HG02870 (cell line): ENCODE data around the gene DLEC1.
A peak's percentile ranks its signal among the peaks of the same experiment; 100 is the strongest.

Experiments used
- ATAC-seq: cut with Tn5 transposase; IDR thresholded peaks from one replicate; pipeline ENCODE4 v1.9.1; 2021; ENCODE audit warnings: mild to moderate bottlenecking, moderate library complexity; ENCODE audit not compliant: unreplicated experiment

The DLEC1 gene, protein sequence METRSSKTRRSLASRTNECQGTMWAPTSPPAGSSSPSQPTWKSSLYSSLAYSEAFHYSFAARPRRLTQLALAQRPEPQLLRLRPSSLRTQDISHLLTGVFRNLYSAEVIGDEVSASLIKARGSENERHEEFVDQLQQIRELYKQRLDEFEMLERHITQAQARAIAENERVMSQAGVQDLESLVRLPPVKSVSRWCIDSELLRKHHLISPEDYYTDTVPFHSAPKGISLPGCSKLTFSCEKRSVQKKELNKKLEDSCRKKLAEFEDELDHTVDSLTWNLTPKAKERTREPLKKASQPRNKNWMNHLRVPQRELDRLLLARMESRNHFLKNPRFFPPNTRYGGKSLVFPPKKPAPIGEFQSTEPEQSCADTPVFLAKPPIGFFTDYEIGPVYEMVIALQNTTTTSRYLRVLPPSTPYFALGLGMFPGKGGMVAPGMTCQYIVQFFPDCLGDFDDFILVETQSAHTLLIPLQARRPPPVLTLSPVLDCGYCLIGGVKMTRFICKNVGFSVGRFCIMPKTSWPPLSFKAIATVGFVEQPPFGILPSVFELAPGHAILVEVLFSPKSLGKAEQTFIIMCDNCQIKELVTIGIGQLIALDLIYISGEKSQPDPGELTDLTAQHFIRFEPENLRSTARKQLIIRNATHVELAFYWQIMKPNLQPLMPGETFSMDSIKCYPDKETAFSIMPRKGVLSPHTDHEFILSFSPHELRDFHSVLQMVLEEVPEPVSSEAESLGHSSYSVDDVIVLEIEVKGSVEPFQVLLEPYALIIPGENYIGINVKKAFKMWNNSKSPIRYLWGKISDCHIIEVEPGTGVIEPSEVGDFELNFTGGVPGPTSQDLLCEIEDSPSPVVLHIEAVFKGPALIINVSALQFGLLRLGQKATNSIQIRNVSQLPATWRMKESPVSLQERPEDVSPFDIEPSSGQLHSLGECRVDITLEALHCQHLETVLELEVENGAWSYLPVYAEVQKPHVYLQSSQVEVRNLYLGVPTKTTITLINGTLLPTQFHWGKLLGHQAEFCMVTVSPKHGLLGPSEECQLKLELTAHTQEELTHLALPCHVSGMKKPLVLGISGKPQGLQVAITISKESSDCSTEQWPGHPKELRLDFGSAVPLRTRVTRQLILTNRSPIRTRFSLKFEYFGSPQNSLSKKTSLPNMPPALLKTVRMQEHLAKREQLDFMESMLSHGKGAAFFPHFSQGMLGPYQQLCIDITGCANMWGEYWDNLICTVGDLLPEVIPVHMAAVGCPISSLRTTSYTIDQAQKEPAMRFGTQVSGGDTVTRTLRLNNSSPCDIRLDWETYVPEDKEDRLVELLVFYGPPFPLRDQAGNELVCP (N-terminal part only)

DNA sequence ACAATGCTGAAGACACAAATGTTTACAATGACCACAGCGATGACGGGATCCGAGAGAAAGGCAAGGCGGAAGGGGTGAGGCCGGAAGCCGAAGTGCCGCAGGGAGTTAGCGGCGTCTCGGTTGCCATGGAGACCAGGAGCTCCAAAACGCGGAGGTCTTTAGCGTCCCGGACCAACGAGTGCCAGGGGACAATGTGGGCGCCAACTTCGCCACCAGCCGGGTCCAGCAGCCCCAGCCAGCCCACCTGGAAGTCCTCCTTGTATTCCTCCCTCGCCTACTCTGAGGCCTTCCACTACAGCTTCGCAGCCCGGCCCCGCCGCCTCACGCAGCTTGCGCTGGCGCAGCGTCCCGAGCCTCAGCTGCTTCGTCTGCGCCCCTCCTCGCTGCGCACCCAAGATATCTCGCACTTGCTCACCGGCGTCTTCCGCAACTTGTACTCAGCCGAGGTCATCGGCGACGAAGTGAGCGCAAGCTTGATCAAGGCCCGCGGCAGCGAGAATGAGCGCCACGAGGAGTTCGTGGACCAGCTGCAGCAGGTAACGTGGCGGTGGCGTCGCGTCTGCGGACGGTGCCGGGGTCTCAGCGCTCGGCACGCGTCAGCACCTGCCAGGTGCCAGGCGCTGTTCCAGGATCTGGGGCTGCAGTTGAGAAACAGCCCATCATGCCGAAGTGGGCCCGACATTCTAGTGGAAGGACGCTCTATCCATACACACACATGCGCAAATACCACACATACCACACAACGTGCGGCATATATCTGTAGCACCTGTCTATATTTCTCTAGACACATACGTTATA, at the start of gene DLEC1:
Gene DLEC1 (plus strand): TSS at position 108 of the 798 bp plus-strand sequence. CDS start 18 bp downstream, at position 126.
- peak; percentile 88 for ATAC-seq

DNA sequence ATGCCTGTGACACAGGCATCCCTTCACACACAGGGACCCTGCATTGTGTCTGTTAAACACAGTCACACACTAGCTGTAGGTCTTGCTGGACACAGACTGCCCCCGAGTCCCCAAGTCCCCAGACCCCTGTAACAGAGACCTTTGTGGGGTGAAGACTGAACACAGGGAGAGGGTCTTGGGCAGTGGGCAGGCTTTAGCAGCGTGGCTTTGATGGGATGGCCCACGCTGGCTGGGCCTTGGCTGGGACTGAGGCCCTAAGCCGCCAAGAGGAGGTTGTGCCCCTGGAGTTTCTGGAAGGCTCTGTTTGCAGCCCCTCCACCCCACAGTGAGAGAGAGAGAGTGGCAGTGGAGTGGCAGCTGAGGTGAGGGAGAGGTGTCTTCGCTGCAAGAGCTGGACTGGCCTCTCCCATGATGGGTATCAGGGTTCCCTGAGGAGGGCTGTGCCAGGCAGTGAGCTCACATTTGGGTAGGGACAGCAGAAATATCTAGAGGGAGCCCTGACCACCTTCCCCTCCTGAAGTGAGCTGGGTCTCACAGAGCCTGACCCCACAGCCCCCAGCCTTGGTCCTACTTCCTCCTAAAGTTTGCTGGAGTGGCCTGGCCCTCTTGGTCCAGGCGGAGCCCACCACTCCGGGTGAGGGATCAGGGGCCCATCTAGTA, 49.1 kb upstream of the DLEC1 start:
- no peak for ATAC-seq

DNA sequence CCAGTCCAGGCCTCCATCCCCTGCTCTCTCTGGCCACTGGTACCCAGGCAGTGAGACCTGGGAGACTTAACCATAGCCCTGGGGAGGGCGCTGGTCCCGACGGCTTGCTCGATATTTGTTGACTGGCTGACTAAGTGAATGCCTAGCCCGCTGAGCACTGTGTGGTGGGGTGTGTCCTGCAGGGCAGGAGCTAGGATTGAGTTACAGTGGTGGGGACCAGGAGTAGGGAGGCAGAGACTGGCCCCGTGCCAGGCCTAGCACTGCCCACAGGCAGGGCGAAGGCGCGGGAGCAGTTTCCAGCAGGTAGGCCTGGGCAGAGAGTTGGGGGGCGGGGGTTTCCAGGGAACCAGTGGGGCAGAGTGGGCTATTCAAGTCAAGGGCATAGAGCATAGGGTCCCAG, 48.5 kb upstream of the DLEC1 start, which contains the start of gene VILL:
Gene VILL (plus strand): TSS at position 260 of the 400 bp plus-strand sequence. CDS start 2,887 bp downstream, outside the sequence.
- ATAC-seq: no peak

DNA sequence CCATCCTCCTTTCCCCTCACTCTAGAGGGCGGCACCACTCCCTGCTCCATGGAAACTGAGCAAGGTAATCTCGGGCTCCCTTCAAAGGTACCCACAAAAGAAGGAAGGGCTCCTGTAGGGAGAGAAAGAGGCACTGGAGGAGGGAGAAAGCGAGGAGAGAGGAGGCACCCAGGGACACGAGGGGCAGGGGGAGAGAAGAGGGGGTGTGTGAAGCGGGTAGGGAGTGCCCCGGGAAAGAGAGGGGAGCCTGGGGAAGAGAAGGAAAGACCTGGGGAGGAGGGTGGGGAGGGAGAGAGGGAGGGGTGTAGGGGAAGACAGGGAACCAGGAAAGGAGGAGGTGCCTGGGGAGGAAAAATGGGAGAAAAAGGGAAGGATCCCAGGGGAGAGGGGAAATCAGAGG, 47.9 kb upstream of the DLEC1 start:
- no peak for ATAC-seq

DNA sequence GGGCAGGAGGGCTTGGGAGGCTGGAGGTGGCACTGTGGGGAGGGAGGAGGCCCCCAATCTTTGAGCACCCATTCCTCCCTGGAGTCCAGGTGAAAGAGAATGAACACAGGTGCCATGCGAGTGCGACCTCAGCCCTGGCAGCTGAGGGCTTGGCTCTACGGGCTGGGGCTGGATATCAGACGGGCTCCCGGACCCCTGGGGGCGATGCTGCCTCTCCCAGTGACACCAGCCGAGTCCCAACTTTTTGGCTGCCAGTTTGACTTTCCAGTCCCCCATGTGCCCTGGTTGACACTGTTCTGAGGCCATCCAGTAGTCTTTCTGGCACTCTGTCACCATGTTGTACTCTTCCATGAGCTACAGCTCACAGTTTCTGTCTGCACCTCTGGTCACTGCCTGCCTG, 47.2 kb upstream of the DLEC1 start:
- ATAC-seq: no peak

DNA sequence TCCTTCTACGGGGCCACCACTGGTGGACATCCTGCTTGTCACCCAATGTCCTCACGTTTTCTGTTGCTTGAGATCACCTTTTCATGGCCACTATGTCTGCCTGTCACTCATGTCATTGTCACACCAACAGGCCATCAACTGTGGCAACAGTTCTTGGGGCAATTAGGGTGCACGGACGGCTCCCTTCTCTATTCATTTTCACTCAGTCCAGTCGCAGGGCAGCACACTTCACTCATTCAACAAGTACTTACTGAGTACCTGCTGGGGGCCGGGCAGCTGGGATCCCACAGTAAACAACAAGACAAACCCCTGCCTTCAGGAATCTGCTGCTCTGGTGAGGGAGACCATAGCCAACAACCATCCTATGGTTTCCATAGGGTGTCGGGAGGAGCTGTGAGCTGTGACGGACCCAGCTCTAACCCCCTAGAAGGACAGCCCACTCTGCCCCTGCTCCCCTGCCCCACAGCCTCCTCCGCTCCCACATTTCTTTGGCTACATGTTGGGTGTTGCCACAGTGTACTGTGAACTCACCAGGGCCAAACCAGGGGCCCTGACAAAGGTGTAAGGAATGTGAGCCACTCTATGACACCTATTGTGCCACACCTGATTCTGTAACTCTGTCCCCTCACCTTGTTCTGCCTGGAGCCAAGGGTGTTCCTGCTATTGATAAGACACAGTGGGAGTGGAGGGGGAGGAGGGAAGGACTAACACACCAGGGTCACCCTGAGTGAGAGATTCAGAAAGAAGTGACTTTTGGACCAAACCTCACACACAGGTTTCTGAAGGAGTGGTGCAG, 46.5 kb upstream of the DLEC1 start:
- no peak for ATAC-seq

DNA sequence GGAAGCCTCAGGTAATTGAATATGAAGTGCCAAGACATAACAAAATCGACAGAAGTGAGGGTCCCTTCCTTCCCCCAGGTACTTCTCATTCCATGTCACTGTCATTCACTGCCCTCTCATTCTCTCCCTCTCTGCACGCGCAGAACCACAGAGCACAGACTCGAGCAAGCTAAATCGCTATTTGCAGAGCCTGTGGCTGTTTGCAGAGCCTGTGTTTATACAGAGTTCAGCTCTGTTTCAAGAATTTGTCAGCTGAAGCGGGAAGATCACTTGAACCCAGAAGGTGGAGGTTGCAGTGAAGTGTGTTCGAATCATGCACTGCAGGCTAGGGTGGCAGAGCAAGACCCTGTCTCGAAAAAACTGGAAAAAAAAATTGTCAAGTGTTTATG, 45.9 kb upstream of the DLEC1 start:
- ATAC-seq: no peak

DNA sequence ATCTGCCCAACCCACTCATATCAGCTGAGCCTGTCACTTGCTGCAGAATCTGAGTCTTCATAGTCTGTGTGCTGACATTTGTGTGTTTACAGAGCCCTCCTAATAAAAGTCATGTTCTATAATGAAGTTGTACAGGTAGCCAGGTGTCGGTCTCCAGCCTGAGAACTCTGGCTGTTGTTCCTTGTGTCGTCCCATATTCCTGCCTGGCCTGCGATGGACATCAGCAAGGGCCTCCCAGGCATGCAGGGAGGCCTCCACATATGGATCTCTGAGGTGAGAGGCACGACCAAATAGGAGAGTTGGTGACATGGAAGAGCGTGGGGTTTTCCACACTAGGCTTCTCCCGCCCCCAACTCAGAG, 45.6 kb upstream of the DLEC1 start:
- no peak for ATAC-seq

DNA sequence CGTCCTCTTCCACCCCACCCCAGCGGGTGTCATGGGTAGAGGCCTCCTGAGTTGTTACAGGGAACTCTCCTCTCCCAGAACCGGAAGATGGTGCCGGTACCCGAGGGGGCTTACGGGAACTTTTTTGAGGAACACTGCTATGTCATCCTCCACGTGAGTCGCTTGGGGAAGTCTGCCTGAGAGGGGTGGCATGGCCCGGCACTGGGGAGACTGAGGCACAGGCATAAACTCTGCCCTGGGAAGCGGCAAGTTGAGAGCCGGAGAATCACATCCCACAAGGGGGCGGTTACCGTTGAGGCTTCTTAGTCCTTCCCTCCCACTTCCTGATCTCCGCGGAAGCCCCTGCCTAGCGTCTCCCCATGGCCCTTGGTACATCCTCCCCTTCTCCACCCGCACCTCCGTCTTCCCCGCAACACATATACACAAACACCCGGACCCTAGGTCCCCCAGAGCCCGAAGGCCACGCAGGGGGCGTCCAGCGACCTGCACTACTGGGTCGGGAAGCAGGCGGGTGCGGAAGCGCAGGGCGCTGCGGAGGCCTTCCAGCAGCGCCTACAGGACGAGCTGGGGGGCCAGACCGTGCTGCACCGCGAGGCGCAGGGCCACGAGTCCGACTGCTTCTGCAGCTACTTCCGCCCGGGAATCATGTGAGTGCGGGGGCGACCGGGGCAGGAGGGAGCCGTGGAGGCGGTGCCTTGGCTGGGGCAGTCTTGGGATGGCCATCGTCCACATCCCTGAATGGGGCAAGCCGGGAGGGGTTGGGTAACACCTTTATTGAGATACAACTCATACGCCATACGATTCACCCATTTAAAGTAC, 45.0 kb upstream of the DLEC1 start:
- ATAC-seq: peak; percentile 56

DNA sequence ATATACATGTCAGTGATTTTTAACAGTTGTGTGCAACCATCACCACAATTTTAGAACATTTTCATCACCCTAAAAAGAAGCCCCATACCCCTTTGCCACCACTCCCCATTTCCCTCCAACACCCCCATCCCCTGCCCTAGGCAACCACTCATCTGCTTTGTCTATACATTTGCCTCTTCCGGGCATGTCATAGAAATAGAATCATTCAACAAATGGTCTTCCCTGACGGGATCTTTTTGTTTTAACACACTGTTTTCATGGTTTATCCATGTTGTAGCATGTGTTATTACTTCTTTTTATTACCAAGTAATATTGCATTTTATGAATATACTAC, 44.4 kb upstream of the DLEC1 start:
- ATAC-seq: no peak

DNA sequence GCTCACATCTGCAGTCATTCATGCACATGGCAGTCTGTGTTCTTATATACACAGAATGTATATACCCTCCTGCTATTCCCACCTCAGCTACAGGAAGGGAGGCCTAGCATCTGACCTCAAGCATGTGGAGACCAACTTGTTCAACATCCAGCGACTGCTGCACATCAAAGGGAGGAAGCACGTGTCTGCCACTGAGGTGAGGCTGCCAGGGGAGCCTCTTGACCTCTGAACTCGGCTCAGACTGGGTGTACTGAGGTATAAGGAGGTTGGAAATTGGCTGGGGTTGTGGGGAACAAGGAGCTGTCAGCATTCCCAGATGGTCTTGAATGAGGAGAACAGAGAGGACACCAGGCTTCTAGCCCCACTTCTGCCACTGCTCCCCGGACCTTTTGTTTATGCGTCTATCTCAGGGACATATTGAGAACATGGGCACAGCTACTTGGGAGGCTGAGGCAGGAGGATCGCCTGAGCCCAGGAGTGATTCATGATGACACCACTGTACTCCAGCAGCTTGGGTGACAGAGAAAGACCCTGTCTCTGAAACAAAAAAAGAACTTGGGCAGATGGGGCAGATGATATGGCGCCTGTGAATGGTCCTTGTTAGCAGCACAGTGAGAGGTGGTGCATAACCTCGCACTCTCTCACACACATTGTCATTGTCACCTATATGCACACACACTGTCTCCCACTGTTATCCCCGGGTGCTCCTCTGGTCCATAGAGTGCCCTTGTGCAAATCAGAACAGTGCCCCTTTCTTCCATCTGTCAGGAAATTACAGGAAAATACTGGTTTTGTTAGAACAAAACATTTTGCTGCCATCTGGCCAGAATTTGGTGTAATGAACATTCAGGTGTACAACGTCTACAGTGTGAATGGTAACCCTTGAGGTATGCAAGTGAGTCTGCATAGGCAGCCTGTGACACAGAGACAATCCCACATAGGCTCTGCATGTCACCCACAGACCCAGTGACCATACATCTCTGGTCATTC, 43.1 kb upstream of the DLEC1 start:
- ATAC-seq: no peak

DNA sequence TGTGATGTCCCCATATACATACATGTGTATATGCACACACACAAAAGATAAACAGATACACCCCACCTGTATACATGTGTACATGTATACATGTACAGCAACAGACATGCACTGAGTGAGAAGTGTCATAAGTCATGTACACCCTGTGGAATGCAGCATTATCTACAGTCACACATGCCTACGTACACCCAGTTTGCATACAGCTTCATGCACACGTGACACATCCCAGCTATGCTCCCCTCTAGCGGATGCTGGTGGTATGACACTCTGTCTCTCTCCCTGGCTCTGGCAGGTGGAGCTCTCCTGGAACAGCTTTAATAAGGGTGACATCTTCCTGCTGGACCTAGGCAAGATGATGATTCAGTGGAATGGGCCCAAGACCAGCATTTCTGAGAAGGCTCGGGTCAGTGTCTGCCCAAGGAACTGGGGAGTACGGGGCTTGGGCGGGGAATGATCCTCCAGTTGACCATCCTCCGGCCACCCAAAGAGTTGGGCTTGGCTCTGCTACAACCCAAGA, 42.2 kb upstream of the DLEC1 start:
- peak; percentile 53 for ATAC-seq

DNA sequence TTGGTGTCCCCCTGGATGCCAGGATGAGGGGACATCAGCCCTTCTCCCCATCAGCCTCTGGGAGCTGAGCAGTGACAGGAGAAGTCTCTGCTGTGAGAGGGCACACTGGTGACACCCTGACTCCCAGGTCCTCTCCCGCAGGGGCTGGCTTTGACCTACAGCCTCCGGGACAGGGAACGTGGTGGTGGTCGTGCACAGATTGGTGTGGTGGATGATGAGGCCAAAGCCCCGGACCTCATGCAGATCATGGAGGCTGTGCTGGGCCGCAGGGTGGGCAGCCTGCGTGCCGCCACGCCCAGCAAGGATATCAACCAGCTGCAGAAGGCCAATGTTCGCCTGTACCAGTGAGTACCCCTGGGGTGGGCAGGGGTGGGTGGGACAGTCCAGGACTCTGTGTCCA, 41.7 kb upstream of the DLEC1 start:
- ATAC-seq: no peak

DNA sequence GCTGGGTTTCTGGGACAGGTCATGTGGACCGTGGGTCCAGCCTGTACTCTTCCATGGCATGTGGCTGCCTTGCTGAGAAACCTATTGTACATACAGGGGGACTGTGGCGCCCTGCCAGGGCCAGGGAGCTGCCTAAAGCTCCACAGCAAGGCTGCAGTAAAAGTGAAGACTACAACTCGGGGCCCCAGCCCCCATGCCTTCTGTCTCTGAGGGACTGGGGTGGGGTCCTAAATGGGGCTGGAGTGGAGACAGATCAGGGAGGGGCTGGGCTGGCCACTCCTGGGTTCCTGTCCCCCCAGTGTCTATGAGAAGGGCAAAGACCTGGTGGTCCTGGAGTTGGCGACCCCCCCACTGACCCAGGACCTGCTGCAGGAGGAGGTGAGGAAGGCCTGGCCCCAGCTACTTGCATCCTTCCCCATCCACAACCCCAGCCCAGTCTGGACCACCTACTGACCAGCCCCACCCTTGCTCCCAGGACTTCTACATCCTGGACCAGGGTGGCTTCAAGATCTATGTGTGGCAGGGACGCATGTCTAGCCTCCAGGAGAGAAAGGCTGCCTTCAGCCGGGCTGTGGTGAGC, 41.1 kb upstream of the DLEC1 start:
- no peak for ATAC-seq

DNA sequence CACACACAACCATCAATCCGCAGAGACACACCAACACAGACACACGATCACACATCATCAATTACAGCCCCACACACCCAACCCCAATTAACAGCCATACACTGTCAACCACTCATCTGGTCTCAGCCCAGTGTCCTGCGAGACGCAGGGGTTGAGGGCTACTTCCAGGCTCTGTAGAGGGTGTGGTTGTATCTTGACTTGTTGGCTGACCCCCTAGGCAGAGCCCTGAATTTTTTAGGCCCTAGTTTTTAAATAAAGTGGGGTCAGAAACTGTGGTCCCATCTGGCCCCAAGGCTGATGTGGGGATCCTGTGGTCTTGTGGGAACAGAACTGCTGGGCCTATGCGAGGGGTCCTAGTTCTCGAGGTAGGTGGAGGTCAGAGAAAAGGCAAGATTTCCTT, 39.2 kb upstream of the DLEC1 start:
- no peak for ATAC-seq

DNA sequence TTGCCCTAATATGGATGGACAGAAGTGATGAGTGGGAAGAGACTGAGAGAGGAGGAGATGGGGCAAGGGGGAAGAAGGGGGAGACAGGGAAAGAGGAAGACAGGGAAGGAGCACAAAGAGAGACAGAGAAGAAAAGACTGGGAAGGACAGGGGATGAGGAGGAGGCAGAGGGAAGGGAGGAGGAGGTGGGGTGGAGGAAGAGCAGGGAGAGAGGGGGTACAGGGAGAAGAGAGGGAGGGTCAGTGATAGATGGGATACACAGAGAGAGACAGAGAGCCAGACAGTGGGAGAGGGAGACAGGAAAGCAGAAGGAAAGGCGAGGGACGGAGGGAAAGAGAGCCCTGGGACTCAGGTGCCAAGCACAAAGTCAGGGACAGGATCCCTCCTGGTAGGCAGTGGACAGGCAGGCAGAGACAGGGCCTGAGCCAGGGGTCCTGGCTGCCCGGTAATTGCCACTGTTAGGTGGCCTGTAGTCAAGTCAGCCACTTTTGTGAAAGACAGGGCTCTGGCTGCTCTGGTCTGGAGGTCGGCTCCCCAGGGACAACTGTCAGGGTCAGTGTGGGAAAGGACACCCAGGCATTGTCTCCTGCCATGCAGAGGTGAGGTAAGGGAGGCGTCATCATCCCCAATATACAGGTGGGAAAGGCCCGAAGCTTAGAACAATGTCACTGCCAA, 38.6 kb upstream of the DLEC1 start:
- no peak for ATAC-seq
